ENCODE results near the gene SLC28A2. TPM values are rescaled to one million over a fixed set of nuclear protein-coding genes. Genes with fewer than 3 reads are reported as not detected.
"Not testable (repeated sequence)": the region's sequence is repeated elsewhere in the genome, so short reads cannot be mapped to it uniquely, and the experiment has no call there.

The SLC28A2 gene
- total RNA-seq, 2 donors from 2014 or later = not detected

DNA sequence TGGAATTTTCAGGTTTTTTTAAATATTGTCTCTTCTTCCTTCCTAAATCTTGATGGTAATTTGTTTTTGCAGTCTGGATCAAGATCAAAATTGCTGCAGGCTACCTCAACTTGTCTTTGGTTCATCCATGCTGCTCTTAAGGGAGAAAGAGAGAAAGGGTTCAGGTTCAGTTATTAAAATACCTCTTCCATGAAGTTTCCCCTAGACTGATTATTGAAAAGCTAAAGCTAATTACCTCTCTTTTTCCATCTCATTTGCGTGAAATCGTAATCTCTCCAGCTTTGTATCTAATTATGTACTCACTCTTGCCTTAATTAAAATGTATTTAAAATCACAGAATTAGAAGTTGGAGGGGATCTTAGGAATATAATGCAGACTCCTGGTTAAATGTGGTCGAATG is 52.7 kb downstream of the SLC28A2 start:
- no peak for ATAC-seq (ENCODE audit: insufficient number of reproducible peaks, low FRiP score, low read depth)
- TF ChIP-seq, protein P1, sequence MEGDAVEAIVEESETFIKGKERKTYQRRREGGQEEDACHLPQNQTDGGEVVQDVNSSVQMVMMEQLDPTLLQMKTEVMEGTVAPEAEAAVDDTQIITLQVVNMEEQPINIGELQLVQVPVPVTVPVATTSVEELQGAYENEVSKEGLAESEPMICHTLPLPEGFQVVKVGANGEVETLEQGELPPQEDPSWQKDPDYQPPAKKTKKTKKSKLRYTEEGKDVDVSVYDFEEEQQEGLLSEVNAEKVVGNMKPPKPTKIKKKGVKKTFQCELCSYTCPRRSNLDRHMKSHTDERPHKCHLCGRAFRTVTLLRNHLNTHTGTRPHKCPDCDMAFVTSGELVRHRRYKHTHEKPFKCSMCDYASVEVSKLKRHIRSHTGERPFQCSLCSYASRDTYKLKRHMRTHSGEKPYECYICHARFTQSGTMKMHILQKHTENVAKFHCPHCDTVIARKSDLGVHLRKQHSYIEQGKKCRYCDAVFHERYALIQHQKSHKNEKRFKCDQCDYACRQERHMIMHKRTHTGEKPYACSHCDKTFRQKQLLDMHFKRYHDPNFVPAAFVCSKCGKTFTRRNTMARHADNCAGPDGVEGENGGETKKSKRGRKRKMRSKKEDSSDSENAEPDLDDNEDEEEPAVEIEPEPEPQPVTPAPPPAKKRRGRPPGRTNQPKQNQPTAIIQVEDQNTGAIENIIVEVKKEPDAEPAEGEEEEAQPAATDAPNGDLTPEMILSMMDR (IDR thresholded peaks at IDR 0.05) = no peak
- H3K4me3 ChIP-seq = no peak overlapping the region
- no peaks in the 10 kb centered on the region for H3K36me3 ChIP-seq
- H3K27me3 ChIP-seq (replicated peaks; ENCODE audit: insufficient read depth) = no peaks in the 10 kb centered on the region
- DNase-seq (ENCODE audit: low spot score) = no peak
- H3K27ac ChIP-seq = no peak overlapping the region
- H3K9me3 ChIP-seq = no peaks in the 10 kb centered on the region
- H3K4me1 ChIP-seq (ENCODE audit: control insufficient read depth in 1 of 2, low read depth in 2 of 2) = peaks cover 0 to 9% of the 10 kb centered on the region in 2 donors

DNA sequence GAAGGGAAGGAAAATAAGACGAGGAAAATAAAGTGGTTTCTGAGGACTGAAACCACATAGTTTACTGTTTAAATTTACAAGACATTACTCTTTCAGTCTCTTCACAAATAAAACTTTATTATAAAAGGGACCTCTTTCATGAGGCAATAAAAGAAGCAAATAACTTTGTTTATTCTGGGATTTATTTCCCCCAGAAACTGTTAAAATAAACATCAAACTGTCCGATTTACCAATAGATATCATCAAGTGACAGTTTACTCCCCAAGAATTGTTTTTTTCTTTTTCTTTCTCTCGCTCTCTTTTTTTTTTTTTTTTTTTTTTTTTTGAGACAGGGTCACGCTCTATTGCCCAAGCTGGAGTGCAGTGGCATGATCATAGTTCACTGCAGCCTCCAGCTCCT is 54.1 kb downstream of the SLC28A2 start:
- Histone ChIP-seq H3K36me3 (no peaks in the 10 kb centered on the region), H3K27ac (no peak overlapping the region), H3K4me1 (ENCODE audit: control insufficient read depth in 1 of 2, low read depth in 2 of 2) (peaks cover 7 to 9% of the 10 kb centered on the region in 2 donors), H3K4me3 (no peak overlapping the region), H3K27me3 (replicated peaks; ENCODE audit: insufficient read depth) (no peaks in the 10 kb centered on the region), H3K9me3 (no peaks in the 10 kb centered on the region)
- DNase-seq (ENCODE audit: low spot score) (no peak), ATAC-seq (ENCODE audit: insufficient number of reproducible peaks, low FRiP score, low read depth) (no peak)
- TF ChIP-seq, protein P1 (IDR thresholded peaks at IDR 0.05) = no peak

DNA sequence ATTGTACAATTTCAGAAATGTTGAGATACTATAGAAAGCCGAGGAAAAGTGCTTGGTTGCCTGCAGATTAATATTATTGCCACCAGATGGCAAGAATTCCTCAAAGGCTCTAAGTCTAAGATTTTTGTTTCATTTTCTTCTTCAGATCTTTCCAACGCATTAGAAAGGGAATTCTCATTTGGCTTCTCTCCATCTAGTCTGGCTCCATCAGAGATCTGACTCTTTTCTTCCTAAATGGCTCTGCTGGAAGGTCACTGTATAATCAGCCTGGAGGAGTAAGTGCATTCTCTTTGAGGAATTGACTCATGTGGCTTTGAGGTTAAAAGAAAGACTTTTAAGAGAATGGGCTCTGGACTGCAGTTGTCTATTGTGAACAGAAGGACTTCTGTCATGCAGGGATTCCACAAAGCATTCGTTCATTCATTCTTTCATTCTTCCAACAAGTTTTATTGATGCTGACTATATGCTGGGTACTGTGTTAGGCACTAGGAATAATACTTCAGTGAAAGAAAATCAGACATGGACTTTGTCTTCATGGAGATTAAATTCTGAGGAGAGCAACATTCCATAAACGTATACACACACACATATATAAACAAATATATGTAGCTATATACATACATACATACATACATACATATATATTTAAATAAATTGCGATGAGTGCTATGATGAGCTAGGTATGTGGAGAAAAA is 55.3 kb downstream of the SLC28A2 start:
- Histone ChIP-seq H3K9me3 (no peaks in the 10 kb centered on the region), H3K36me3 (no peaks in the 10 kb centered on the region), H3K27ac (no peak overlapping the region), H3K27me3 (replicated peaks; ENCODE audit: insufficient read depth) (no peaks in the 10 kb centered on the region), H3K4me3 (peak overlapping the region; percentile 70), H3K4me1 (ENCODE audit: control insufficient read depth in 1 of 2, low read depth in 2 of 2) (peaks cover 7 to 9% of the 10 kb centered on the region in 2 donors)
- TF ChIP-seq, protein P1 (IDR thresholded peaks at IDR 0.05) = peak; percentile 46
- DNase-seq (ENCODE audit: low spot score) = no peak
- ATAC-seq (ENCODE audit: insufficient number of reproducible peaks, low FRiP score, low read depth) = no peak

DNA sequence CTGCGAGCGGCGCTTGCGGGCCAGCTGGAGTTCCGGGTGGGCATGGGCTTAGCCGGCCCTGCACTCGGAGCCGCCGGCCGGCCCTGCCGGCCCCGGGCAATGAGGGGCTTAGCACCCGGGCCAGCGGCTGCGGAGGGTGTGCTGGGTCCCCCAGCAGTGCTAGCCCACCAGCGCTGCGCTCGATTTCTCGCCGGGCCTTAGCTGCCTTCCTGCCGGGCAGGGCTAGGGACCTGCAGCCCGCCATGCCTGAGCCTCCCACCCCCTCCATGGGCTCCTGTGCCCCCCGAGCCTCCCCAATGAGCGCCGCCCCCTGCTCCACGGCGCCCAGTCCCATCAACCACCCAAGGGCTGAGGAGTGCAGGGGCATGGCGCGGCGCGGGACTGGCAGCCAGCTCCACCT is 62.1 kb downstream of the SLC28A2 start:
- H3K4me1 ChIP-seq (ENCODE audit: control insufficient read depth in 1 of 2, low read depth in 2 of 2); H3K4me3 ChIP-seq; ATAC-seq (ENCODE audit: insufficient number of reproducible peaks, low FRiP score, low read depth); H3K27me3 ChIP-seq (replicated peaks; ENCODE audit: insufficient read depth); H3K36me3 ChIP-seq; DNase-seq (ENCODE audit: low spot score); H3K27ac ChIP-seq; H3K9me3 ChIP-seq: not testable (repeated sequence)

DNA sequence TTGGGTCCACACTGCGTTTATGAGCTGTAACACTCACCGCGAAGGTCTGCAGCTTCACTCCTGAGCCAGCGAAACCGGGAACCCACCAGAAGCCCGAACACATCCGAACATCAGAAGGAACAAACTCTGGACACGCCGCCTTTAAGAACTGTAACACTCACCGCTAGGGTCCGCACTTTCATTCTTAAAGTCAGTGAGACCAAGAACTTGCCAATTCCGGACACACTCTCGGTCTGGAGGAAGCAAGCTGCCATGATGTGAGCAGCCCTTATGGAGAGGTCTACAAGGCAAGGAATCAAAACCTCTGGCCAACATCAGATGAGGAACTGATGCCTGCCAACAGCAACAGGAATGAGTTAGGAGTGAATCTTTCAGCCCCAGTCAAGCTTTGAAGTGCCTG is 62.9 kb downstream of the SLC28A2 start:
- no peak for DNase-seq (ENCODE audit: low spot score)
- TF ChIP-seq, protein P1 (IDR thresholded peaks at IDR 0.05) = peak; percentile 9
- Histone ChIP-seq H3K27ac (no peak overlapping the region), H3K27me3 (replicated peaks; ENCODE audit: insufficient read depth) (no peaks in the 10 kb centered on the region), H3K4me1 (ENCODE audit: control insufficient read depth in 1 of 2, low read depth in 2 of 2) (peaks cover 0 to 7% of the 10 kb centered on the region in 2 donors), H3K4me3 (no peak overlapping the region), H3K9me3 (no peaks in the 10 kb centered on the region), H3K36me3 (no peaks in the 10 kb centered on the region)
- ATAC-seq (ENCODE audit: insufficient number of reproducible peaks, low FRiP score, low read depth) = no peak
